Measurements from ENCODE around the gene CLCA2.

CLCA2 gene

DNA sequence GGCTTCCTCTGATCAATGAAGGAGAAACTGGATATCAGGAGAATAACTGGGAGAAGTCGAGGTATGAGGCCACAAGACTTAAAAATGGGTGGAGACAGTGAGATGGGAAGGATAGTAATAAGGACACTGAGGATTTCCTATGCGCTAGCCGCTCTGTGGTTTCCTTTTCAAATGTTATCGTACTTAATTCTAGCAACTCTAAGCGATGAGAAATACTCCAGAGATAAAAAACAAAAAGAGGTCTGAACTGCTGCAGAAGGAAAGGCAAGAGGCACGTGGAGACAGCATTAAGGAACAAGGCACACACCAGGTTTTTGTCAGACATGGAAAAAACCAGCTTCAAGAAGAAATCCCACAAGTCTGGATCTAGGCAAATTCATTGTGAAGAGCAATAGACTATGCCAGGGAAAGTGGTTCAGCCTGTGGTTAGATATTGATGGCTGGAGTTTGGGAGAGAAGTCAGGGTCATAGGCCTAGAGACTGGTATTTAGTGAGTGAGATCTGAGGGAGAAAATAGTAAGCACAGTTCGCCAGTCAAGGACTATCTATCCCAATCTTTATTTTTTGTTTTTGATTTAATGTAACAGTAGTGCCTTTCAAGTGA lies 5.3 kb downstream of the CLCA2 start:
- DNase-seq (ENCODE audit: low read depth in 2 of 2) = no peak

DNA sequence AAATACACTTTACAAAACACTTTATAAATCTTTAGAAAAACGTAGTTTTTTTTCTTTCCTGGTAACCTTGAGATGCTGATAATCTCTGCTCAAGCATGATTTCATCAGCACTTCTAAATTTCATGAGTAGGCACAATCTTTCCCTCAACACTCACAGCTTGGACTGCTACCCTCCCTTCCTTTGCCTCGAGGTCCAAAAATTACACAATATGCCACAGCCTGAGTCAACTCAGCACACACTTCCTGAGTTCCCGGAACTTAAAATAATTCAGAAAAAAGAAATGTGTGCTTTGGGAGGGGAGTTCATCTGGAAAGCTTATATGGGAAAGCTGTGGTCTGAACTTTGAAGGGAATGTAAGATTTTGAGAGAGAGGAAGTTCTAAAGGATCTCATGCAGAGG lies 5.9 kb downstream of the CLCA2 start:
- DNase-seq (ENCODE audit: low read depth in 2 of 2) = no peak

DNA sequence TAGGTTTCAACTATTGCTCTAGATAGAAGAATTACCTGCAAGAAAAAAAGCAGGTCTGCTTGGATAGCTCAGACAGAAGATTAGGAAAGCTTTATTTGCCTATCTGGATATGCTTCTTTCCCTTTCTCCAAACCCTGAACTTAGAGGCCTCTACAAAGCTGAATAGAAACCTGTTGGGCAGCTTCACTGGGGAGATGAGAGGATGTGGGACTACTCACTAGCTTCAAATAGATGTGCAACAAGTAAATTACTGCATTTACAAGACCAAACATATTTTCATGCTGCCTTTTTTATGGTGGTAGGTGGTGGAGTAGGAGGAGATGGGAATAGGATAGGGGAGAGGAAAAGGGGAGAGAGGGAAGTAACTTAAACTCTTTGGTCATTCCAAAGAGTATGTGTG lies 6.4 kb downstream of the CLCA2 start:
- no peak for DNase-seq (ENCODE audit: low read depth in 2 of 2)

DNA sequence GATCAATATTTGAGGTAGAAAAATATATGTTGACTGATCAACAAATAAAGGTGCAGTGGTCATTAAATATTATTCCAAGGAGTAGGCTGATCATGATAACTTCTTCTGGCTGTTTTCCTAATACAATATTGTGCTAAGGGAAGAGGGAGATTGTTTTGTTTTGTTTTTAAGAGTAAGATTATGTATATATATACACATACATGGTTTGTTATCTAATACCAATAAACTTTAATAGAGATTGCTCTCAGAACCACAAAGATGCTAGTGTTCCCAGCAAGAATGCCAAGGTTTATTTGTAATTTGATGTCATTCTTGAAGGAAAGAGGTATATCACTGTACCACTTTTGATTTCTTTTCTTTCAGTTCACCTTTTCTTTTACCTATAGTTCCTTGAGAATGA lies 10.1 kb downstream of the CLCA2 start:
- DNase-seq (ENCODE audit: low read depth in 2 of 2) = no peak

DNA sequence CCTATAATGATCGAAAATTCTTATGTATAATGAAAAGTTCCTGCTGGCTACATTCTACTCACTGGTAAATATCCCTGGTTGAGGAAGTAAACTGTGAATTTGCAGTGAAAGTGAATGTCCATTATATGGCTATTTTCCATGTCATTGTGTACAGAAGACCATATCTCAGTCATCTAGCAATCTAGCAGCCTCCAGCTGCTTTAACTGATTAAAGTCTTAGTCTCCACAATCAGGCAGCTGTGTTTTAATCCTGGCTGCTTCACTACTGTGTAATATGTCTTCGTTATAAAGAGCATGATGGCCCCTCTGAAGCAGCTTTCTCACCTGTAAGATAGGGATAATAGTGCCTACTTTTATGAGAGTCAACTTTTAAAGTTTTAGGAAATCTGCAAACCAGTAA lies 11.4 kb downstream of the CLCA2 start:
- no peak for DNase-seq (ENCODE audit: low read depth in 2 of 2)

DNA sequence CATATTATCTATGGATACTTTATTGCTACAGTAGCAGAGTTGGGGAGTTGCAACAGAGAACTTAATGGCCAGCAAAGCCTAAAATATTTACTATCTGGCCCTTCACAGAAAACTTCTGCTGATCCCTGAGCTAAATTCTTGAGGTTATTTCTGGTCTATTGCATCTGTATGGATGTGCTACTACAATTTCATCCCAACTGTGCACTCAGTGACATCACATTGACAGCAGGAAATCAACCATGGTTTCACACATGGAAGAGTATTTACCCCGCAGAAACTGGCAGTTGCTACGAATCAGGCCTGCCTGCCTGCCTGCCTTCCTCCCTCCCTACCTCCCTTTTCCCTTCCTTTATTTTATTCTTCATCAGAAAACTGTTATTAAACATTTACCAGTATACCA lies 12.1 kb downstream of the CLCA2 start:
- no peak for DNase-seq (ENCODE audit: low read depth in 2 of 2)

DNA sequence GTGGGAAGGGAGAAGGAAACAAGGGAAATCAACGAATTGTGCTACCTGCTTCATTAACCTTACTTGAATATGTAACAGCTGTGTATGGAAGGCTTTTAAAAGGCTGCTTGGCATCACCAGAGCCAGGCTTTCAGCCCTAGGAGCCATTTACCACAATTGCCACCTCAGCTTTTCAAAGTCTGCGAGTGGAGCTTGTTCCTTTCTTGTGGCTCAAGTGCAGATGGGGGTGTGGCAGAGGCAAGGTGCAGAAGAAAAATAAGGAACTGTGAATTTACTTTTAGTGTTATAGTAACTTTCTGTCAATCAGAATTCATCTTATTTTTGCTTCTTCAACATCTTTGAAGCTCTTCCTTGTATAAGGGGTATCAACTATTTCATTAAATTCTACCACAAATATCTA lies 17.6 kb downstream of the CLCA2 start:
- DNase-seq (ENCODE audit: low read depth in 2 of 2) = no peak

DNA sequence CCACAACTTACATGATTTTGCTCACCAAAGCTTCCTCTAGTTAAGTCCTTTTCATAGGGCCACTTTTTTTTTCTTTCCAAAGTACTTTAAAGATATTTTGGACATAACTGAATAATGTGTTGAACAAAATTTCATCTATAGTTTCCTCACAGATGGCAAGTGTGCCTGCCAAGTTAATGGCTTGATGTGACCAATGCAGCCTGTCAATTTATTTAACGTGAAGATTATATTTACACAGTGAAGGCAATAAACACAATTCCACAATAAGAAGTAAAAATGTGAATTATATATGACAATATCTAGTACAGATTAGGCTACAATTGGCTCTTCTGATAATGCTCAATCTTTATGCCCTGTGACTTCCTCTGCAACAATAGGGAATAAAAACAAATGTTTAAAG lies 18.0 kb downstream of the CLCA2 start:
- DNase-seq (ENCODE audit: low read depth in 2 of 2) = no peak

DNA sequence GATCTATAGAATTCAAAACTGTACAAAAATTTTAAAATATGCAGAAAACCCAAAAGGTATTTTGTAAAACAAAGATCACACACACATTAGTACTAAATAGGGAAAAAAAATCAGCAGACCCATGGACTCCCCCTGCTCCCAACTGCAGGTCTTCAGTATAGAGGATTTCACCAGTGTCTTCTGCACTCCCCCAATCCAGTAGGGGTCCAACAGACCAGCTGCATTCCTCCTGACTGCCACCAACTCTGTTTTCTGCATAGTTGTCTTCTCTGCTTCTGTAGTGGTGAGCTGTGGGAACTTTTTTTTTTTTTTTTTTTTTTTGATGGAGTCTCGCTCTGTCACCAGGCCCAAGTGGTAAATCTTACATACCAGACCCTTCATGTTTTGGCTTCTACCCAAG lies 21.9 kb downstream of the CLCA2 start:
- DNase-seq (ENCODE audit: low read depth in 2 of 2) = no peak

DNA sequence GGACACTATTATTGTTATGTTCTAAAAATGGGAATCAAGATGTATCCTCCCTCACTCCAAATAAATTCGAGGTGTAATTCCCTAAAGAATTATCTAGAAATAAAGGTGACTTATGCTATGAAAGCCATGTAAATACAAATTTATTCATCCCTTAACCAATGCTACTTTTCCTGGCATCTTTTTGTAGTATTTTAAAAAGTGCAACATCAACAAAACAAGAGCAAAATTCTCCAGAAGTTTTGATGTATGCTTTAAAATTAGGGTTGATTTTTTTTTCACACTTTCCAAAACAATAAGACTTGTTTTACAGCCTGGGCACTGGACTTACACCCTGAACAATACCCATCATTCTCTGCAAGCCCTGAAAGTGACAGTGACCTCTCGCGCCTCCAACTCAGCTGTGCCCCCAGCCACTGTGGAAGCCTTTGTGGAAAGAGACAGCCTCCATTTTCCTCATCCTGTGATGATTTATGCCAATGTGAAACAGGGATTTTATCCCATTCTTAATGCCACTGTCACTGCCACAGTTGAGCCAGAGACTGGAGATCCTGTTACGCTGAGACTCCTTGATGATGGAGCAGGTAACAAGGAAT lies 23.3 kb downstream of the CLCA2 start:
- no peak for DNase-seq (ENCODE audit: low read depth in 2 of 2)

DNA sequence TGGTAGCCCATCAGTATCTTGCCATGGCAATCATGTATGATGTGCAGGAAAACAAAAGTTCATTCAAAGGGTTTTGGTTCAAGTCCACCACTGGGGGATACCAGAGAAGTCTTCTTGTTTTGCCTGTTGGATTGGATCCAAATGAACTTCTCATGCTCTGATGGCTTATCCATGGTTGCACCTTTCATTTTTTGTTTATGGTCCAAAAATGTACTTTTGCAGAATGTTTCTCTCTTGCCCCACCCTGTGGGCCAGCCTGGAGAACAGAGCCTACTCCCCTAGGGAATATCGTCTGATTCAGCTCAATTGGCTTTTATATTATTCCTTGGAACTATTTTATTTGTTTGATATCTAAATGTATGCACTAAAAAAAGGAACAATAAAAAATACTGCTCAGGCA lies 24.7 kb downstream of the CLCA2 start:
- no peak for DNase-seq (ENCODE audit: low read depth in 2 of 2)

DNA sequence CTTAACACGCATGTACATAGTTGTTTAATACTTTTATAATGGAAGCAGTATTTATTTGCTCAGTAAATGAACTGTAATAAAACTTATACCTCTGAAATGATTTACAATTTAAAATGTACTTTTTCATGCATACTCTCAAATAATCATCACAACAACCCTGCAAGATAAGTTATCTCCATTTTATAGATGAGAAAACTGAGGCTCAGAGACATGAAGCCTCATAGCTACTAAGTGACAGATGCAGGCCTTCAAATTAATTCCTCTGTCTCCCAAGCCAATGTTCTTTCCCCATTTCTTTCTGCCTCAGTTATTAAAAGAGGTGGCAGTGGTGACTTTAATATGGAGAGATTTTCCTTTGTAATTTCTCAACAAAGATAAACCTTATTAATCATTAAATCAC lies 25.1 kb downstream of the CLCA2 start:
- no peak for DNase-seq (ENCODE audit: low read depth in 2 of 2)

DNA sequence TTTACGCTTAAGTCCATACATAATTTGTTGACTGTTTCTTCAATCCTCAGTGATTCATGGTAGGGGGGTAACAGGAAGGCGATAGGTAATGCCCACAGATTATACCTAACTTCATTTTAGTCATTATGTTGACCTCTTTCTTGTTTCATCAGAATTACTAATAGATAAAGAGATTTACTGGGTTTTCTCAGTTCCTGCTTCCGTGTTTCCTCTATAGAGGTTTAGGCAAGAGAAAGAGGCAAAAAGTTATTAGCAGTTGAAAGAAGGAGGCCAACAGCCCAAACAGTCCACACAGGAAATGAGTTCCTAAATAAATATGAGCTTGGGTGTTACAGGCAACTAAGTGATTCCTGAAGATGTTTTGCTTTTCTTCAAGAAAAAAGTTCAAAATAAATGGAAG lies 26.9 kb downstream of the CLCA2 start:
- DNase-seq (ENCODE audit: low read depth in 2 of 2) = no peak

DNA sequence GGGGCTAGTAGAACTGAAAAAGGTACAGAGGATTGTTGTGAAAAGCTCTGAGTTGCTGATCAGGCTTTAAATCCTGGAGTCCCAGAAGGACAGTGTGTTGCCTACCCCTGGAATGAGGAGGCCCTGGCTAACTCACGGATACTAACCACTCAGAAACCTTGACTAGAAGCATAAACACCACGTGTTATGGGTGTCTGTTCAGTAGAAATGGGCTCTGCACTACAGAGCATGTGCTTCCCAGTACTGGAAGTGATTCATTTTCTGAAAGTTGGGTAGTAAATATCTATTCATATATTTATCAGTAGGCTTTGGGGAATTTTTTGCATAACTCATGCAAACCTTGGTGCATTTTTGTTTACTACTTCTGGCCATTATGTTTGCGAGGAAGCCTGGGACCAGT lies 29.7 kb downstream of the CLCA2 start:
- DNase-seq (ENCODE audit: low read depth in 2 of 2) = no peak

DNA sequence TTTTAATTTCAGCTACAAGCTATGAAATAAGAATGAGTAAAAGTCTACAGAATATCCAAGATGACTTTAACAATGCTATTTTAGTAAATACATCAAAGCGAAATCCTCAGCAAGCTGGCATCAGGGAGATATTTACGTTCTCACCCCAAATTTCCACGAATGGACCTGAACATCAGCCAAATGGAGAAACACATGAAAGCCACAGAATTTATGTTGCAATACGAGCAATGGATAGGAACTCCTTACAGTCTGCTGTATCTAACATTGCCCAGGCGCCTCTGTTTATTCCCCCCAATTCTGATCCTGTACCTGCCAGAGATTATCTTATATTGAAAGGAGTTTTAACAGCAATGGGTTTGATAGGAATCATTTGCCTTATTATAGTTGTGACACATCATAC lies 31.1 kb downstream of the CLCA2 start:
- no peak for DNase-seq (ENCODE audit: low read depth in 2 of 2)

DNA sequence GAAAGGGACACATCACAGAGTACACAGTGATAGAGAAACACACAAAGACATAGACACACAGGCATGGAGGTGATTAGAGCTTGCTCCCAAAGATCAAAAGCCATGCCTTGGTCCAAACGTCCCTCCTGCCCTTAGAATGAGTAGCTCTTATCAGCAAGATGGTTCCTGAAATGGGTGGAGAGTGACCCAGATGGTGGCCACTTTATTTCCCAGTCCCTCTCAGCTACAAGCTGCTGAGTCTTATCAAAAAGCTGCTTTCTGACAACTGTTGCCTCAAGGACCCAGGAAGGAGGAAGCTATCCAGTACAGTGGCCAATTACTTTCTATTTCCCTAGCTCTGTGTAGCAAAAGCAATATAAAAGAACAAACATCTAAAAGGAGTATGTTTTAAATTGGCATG lies 37.0 kb downstream of the CLCA2 start:
- no peak for DNase-seq (ENCODE audit: low read depth in 2 of 2)

DNA sequence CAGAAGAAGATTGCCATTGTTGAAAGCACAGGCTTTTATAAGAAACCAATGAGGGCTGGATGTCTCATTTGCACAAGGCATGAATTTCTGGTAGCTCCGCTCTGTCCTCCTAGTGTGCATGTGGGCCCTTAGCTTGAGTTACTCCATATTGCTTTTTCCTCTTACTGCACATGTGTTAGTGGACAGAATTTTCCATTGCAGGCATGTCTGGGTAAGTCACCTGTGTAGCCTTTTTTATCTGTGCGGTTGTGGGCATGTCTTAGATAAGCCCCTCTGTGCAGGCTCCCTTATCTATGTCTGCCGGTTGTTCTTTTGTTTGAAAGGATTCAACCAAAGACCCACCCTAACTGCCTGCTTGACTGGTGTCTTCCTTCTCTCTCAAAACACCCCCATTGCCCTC lies 37.5 kb downstream of the CLCA2 start:
- DNase-seq (ENCODE audit: low read depth in 2 of 2) = no peak

DNA sequence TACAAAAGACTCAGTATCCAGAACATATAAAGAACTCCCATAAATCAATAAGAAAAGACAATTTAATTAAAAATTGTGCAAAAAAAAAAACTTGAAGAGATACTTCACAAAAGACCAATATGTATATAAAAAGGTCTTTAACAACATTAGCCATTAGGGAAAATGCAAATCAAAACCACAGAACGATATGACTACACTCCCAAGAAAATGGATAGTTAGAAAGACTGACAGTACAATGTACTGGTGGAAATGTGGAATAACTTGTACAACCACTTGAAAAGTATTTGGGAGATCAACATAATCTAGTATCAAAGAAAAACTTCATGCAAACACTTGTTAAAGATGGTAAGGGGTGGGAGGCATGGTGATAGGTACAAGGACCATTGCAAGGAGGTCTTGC lies 40.8 kb downstream of the CLCA2 start:
- no peak for DNase-seq (ENCODE audit: low read depth in 2 of 2)

DNA sequence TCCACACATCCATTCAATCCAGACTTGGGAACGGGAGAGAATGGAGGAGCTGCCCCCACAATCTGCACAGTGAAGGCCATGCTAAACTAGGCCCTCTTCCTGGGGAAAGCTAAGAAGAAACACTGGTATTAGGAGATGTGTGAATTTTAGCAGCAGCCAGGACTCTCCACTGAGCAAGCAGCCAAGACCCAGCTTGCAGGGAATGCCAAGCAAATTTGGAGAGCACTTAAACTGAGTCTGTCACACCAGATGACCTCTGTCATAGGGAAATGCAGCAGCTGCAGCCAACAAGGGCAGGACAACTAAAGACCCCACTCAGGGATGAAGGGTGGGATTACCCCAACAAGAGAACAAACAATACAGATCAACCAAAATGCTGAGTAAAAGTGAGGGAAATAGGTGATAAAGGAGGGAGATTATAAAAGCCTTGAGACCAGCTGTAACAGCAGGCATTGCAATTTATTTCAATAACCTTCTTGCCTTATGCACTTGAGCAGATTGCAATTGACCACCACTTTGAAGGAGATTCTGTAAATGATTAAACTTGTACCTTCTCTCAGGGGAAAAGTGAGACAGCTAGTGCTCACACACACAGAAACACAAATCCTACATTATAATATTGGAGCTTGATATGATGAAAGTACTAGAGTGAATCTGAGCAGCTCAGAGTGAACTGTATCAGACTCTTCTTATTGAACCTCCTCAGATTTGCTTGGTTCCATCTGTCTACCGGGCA lies 42.3 kb downstream of the CLCA2 start:
- no peak for DNase-seq (ENCODE audit: low read depth in 2 of 2)

DNA sequence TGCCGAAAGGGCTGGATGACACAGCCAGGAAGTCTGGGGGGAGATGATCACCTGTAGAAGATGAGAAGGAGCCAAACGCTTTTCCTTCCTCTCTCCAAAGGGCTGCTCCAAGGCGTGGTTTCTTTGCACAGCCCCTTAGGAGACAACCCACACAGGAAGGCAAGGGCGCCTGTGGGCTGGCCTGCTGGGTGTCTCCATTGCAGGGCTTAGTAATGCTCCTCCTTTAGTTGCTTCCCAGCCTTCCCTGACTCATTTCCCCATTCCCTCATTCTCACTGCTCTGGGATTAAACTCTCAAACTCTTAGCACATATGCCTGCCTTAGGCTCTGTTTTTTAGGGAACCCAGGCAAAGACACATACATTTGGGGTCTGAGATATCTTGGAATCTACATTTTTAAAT lies 43.0 kb downstream of the CLCA2 start:
- DNase-seq (ENCODE audit: low read depth in 2 of 2) = no peak

DNA sequence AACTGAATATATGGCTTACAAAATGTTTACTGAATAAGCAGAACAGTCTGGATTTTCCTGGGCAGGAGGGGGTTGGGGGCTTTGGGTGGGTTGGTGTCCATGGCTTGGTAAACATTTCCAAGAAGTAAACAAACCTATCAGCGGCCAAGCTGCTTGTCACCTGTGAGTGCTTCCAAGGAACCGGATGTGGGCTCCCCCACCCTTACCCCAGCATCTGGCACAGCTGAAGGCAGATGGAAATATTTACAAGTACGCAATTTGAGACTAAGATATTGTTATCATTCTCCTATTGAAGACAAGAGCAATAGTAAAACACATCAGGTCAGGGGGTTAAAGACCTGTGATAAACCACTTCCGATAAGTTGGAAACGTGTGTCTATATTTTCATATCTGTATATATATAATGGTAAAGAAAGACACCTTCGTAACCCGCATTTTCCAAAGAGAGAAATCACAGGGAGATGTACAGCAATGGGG lies 44.6 kb downstream of the CLCA2 start, which contains the start of gene CLCA1:
Gene CLCA1 (plus strand): TSS at position 427 of the 477 bp plus-strand sequence. CDS start 45 bp downstream, at position 472.
- no peak for DNase-seq (ENCODE audit: low read depth in 2 of 2)

DNA sequence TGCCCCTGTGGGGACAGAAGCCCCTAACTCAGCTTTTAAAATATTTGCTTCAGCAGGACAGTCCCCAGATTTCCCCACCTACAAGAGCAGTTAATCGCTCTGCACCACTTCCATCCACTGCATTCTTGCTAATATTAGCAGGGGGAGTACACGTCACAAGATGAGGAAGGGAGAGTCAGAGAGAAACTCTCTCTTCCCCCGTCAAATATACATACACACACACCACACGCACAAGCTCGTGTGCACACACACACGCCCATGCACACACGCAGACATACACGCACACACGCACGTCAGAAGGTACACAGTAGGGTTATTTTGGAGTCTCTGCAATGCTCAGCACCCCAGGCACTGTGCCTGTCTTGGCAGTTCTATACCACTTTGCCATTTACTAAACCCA lies 46.9 kb downstream of the CLCA2 start:
- no peak for DNase-seq (ENCODE audit: low read depth in 2 of 2)

DNA sequence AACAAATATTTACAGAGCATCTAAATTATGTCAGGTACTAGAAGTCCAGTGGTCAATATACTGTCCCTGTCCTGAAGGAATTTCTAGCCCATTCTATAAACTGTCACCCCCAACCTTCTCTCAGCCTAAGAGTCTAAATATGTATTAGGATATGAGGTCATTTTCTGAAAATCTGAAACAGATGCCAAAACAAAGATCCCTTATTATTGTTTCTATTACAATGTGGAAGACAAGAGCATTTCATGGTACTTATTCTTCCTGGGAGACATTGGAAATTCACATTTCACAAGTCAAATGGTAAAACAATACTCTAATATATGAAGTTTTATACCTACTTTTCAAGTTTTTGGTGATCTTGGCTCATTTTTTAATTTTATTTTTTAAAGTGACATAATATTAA lies 47.3 kb downstream of the CLCA2 start:
- DNase-seq (ENCODE audit: low read depth in 2 of 2) = no peak

Measured in activated CD8-positive, alpha-beta memory T cell treated with anti-CD3 and anti-CD28 coated beads for 4 hours (primary cell).